ENCODE data around the gene MBD3L4.
"Not testable (repeated sequence)": the region's sequence is repeated elsewhere in the genome, so short reads cannot be mapped to it uniquely, and the experiment has no call there.

GRCh38 chr19:7021331-7021730, 18.6 kb downstream of the MBD3L4 start, which contains the start of gene MBD3L2B:
- TF ChIP-seq, protein P1, sequence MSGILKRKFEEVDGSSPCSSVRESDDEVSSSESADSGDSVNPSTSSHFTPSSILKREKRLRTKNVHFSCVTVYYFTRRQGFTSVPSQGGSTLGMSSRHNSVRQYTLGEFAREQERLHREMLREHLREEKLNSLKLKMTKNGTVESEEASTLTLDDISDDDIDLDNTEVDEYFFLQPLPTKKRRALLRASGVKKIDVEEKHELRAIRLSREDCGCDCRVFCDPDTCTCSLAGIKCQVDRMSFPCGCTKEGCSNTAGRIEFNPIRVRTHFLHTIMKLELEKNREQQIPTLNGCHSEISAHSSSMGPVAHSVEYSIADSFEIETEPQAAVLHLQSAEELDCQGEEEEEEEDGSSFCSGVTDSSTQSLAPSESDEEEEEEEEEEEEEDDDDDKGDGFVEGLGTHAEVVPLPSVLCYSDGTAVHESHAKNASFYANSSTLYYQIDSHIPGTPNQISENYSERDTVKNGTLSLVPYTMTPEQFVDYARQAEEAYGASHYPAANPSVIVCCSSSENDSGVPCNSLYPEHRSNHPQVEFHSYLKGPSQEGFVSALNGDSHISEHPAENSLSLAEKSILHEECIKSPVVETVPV (CRISPR knock-in tag; IDR thresholded peaks at IDR 0.05): not testable (repeated sequence)
- TF ChIP-seq ESRRG (CRISPR knock-in tag; IDR thresholded peaks at IDR 0.05); ARNTL (CRISPR knock-in tag; IDR thresholded peaks at IDR 0.05; ENCODE audit: borderline replicate concordance, low read depth); CSDC2 (CRISPR knock-in tag; IDR thresholded peaks at IDR 0.05); OSR1 (CRISPR knock-in tag; IDR thresholded peaks at IDR 0.05); POU6F1 (CRISPR knock-in tag; IDR thresholded peaks at IDR 0.05; ENCODE audit: borderline replicate concordance, low read depth); SNAI2 (CRISPR knock-in tag; IDR thresholded peaks at IDR 0.05); ZNF565 (CRISPR knock-in tag; conservative IDR thresholded peaks at IDR 0.05; ENCODE audit: low read depth); RARB (CRISPR knock-in tag; IDR thresholded peaks at IDR 0.05): not testable (repeated sequence)
- TF ChIP-seq, protein P2, sequence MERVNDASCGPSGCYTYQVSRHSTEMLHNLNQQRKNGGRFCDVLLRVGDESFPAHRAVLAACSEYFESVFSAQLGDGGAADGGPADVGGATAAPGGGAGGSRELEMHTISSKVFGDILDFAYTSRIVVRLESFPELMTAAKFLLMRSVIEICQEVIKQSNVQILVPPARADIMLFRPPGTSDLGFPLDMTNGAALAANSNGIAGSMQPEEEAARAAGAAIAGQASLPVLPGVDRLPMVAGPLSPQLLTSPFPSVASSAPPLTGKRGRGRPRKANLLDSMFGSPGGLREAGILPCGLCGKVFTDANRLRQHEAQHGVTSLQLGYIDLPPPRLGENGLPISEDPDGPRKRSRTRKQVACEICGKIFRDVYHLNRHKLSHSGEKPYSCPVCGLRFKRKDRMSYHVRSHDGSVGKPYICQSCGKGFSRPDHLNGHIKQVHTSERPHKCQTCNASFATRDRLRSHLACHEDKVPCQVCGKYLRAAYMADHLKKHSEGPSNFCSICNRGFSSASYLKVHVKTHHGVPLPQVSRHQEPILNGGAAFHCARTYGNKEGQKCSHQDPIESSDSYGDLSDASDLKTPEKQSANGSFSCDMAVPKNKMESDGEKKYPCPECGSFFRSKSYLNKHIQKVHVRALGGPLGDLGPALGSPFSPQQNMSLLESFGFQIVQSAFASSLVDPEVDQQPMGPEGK (CRISPR knock-in tag; IDR thresholded peaks at IDR 0.05; ENCODE audit: borderline replicate concordance): not testable (repeated sequence)

All from SK-N-SH treated with all-trans-retinoic acid at 6 μM for 48 hours (cell line).